PFSK-1 (cell line): ENCODE measurements around the gene GRK5.

ENCODE experiments used
- FOXP2 ChIP-seq: optimal IDR thresholded peaks from 2 replicates; pipeline ENCODE3; 2011; ENCODE audit warnings: borderline replicate concordance, control low read depth, inconsistent platforms; ENCODE audit not compliant: insufficient read depth; ENCODE audit errors: extremely low read length, extremely low read depth
- POLR2AphosphoS5 ChIP-seq: IDR thresholded peaks from 2 replicates; pipeline ENCODE4 v1.6.1; 2012; ENCODE audit warnings: low read depth, mild to moderate bottlenecking, control low read depth, low read length, moderate library complexity
- SIN3A ChIP-seq: IDR thresholded peaks from 2 replicates; pipeline ENCODE4 v1.6.1; 2012; ENCODE audit warnings: mild to moderate bottlenecking, low read length, moderate library complexity, borderline replicate concordance; ENCODE audit not compliant: insufficient read depth
- TAF1 ChIP-seq: IDR thresholded peaks from 2 replicates; pipeline ENCODE4 v1.6.1; 2012; ENCODE audit warnings: low read length, control low read depth, borderline replicate concordance; ENCODE audit not compliant: insufficient read depth
- TF ChIP-seq, protein P1 (sequence below), 2 experiments: IDR thresholded peaks; 2 replicates each; pipeline versions ENCODE4 v1.6.1 to v1.8.0; 2011 to 2012; ENCODE audit warnings: low read depth in 2 of 2, low read length in 2 of 2, control low read depth in 1 of 2, inconsistent platforms in 1 of 2, mild to moderate bottlenecking in 1 of 2, moderate library complexity in 1 of 2; ENCODE audit not compliant: insufficient read depth in 1 of 2

The GRK5 gene

DNA sequence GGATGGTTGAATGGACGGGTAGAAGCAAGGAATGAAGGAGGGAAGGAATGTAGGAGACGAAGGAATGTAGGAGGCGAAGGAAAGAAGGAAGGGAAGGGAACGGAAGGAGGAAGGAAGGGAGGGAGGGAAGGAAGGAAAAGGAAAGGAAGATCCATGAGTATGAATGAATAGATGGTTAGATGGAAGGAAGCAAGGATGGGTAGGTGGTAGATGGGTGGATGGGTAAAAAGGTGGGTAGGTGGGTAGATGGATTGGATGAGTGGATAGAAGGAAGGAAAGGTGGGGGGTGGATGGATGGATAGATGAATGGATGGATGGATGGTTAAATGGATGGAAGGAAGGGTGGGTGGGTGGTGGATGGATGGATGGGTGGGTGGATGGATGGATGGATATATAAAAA lies 257.7 kb downstream of the GRK5 start:
- no peak for TF ChIP-seq POLR2AphosphoS5
- no peak for TF ChIP-seq TAF1
- no peak for TF ChIP-seq SIN3A
- TF ChIP-seq FOXP2: no peak
- TF ChIP-seq, protein P1, sequence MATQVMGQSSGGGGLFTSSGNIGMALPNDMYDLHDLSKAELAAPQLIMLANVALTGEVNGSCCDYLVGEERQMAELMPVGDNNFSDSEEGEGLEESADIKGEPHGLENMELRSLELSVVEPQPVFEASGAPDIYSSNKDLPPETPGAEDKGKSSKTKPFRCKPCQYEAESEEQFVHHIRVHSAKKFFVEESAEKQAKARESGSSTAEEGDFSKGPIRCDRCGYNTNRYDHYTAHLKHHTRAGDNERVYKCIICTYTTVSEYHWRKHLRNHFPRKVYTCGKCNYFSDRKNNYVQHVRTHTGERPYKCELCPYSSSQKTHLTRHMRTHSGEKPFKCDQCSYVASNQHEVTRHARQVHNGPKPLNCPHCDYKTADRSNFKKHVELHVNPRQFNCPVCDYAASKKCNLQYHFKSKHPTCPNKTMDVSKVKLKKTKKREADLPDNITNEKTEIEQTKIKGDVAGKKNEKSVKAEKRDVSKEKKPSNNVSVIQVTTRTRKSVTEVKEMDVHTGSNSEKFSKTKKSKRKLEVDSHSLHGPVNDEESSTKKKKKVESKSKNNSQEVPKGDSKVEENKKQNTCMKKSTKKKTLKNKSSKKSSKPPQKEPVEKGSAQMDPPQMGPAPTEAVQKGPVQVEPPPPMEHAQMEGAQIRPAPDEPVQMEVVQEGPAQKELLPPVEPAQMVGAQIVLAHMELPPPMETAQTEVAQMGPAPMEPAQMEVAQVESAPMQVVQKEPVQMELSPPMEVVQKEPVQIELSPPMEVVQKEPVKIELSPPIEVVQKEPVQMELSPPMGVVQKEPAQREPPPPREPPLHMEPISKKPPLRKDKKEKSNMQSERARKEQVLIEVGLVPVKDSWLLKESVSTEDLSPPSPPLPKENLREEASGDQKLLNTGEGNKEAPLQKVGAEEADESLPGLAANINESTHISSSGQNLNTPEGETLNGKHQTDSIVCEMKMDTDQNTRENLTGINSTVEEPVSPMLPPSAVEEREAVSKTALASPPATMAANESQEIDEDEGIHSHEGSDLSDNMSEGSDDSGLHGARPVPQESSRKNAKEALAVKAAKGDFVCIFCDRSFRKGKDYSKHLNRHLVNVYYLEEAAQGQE (IDR thresholded peaks at IDR 0.05; ENCODE audit: insufficient read depth in 1 of 2, low read depth in 2 of 2, low read length in 2 of 2): no peak

DNA sequence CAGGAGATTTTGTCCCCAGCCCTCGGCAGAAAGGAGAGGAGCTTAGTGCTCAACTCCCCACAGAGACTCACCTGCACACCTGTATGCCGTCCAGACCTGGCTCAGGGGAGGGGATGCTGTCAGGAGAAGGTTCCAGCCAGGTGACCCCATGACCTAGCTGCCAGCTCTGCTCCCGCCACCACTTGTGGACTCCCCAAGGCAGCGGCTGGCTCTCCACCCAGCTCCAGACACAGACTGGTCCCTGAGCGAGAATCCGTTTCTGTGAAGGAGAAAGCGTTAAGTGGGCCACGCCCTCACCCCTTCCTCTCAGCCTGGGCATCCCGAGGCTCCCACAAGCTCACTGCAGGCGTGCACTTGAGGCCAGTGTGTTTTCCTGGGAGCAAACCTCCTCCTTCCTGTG lies 258.7 kb downstream of the GRK5 start:
- no peak for TF ChIP-seq SIN3A
- no peak for TF ChIP-seq TAF1
- TF ChIP-seq, protein P1 (IDR thresholded peaks at IDR 0.05; ENCODE audit: insufficient read depth in 1 of 2, low read depth in 2 of 2, low read length in 2 of 2): no peak
- TF ChIP-seq FOXP2: no peak
- no peak for TF ChIP-seq POLR2AphosphoS5

DNA sequence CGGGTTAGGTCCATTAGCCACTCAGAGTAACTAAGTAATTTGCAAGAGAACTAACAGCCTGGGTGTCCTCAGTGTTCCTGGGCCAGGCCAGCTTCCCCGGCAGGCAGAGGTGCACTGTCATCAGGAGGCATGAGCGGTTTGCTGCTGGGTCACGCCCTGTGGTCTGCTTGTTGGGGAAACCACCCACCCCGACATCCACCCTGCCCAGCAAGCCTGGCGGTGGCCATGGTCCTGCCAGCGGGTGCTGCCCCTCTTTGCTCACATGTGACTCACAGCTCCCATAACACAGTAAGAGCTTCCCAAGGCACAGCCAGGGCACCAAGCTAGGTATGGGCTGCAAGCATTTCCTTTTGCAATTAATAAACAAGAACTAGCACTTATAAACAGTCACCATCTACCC lies 259.3 kb downstream of the GRK5 start:
- TF ChIP-seq SIN3A: no peak
- TF ChIP-seq, protein P1 (IDR thresholded peaks at IDR 0.05; ENCODE audit: insufficient read depth in 1 of 2, low read depth in 2 of 2, low read length in 2 of 2): no peak
- no peak for TF ChIP-seq TAF1
- TF ChIP-seq FOXP2: no peak
- no peak for TF ChIP-seq POLR2AphosphoS5

DNA sequence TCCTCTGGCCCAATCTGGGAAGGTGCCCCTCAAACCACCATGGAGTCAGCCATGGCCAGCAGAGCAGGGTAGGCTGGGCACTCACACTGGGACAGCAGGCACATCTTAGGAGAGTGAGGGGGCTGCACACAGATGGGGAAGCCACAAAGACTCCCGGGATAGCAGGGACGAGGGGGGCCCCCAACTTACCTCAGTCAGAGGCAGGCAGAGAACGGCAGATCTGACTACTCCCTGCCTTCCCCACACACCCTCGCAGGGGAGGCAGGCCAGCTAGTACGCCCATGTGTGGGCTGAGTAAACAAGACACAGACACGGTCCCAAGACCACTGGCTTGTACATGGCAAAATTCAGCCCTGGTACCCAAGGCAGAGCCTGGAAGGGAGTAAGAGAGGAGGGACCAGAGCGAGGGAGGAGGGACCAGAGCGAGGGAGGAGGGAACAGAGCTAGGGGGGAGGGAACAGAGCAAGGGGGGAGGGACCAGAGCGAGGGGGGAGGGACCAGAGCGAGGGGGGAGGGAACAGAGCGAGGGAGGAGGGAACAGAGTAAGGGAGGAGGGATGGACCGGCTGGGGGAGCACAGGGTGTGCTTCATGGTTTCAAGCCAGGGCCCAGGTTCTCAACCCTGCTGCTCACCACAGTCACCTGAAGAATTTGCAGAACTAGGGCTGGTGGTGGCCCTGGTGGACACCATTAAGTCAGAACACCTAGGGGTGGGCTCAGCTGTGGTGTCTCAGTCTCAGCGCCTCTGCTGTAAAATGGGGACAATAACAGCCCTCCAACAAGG lies 261.4 kb downstream of the GRK5 start:
- TF ChIP-seq SIN3A (no peak), TAF1 (no peak), FOXP2 (no peak), POLR2AphosphoS5 (no peak)
- TF ChIP-seq, protein P1 (IDR thresholded peaks at IDR 0.05; ENCODE audit: insufficient read depth in 1 of 2, low read depth in 2 of 2, low read length in 2 of 2): no peak

DNA sequence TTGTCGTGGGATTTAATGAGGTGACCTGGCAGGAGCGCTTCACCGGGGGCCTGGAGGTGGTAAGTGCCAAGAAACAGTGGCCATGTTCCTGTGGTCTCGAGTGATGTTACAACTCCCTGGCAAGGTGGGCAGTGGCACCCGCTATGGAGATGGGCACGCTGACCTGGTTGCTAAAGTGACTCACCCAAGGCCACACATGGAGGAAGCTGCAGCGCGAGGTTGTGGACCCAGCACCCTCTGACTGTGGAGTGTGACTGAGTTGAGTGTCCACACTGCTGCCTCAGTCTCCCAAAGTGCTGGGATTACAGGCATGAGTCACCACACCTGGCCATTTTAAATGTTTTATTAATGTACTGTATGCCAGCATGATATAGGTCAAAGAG lies 261.9 kb downstream of the GRK5 start:
- TF ChIP-seq TAF1 (no peak), FOXP2 (no peak), SIN3A (no peak), POLR2AphosphoS5 (no peak)
- TF ChIP-seq, protein P1 (IDR thresholded peaks at IDR 0.05; ENCODE audit: insufficient read depth in 1 of 2, low read depth in 2 of 2, low read length in 2 of 2): no peak
